Sigmoid colon (tissue), 7 donors: ENCODE measurements around the gene NR1H4. TPM values are rescaled to one million over a fixed set of nuclear protein-coding genes. Genes with fewer than 3 reads are reported as not detected.

Experiments
- DNase-seq: peaks from one replicate; pipeline ENCODE4 v3.0.0-alpha.2; 2019
- H3K27ac ChIP-seq, 4 donors: fragments of 200-600 bp; sonication (generic); one replicate each; pipeline ENCODE4 v1.5.1; 2016 to 2019; ENCODE audit warnings: mild to moderate bottlenecking in 1 of 4
- H3K27me3 ChIP-seq, 3 donors: fragments of 200-600 bp; sonication (generic); one replicate each; pipeline ENCODE4 v1.5.1; 2019; ENCODE audit warnings: mild to moderate bottlenecking in 1 of 3
- H3K36me3 ChIP-seq, 4 donors: fragments of 200-600 bp; sonication (generic); one replicate each; pipeline ENCODE4 v1.5.1; 2016 to 2019
- H3K4me1 ChIP-seq, 4 donors: fragments of 200-600 bp; sonication (generic); one replicate each; pipeline ENCODE4 v1.5.1; 2017 to 2019
- H3K4me3 ChIP-seq, 4 donors: fragments of 200-600 bp; sonication (generic); one replicate each; pipeline ENCODE4 v1.5.1; 2017 to 2019; ENCODE audit warnings: mild to moderate bottlenecking in 2 of 4, moderate library complexity in 1 of 4
- H3K9me3 ChIP-seq, 4 donors: fragments of 200-600 bp in 3 of 4; sonication (generic) in 3 of 4; one replicate each; pipeline versions ENCODE4 v1.5.1 to v1.6.1; 2013 to 2019
- CTCF ChIP-seq, 4 experiments: fragments of 450-650 bp in 3 of 4; fragments of 200-600 bp in 1 of 4; IDR thresholded peaks; one replicate each; pipeline ENCODE4 v1.5.1; 2016 to 2019; ENCODE audit warnings: antibody characterized with exemption in 4 of 4, mild to moderate bottlenecking in 3 of 4, moderate library complexity in 2 of 4
- EP300 ChIP-seq, 4 donors: sonication (generic); formaldehyde crosslinking; IDR thresholded peaks; one replicate each; pipeline ENCODE4 v1.6.1; 2017; ENCODE audit warnings: antibody characterized with exemption in 4 of 4
- POLR2A ChIP-seq, 2 donors: fragments of 450-650 bp; IDR thresholded peaks; one replicate each; pipeline ENCODE4 v1.6.1; 2016; ENCODE audit warnings: antibody characterized with exemption in 2 of 2, mild to moderate bottlenecking in 2 of 2, moderate library complexity in 2 of 2
- POLR2AphosphoS5 ChIP-seq, 4 donors: sonication (generic); formaldehyde crosslinking; IDR thresholded peaks; one replicate each; pipeline ENCODE4 v1.6.1; 2017; ENCODE audit warnings: antibody characterized with exemption in 4 of 4
- WGBS, 2 donors: extraction: QIAGEN DNeasy Blood & Tissue Kit; methylation state at CpG; one replicate each; pipeline ENCODE4 v1.1.7; 2013; 5-methylcytosine and 5-hydroxymethylcytosine counted together
- intact Hi-C: fragments of 100-400 bp; cut with DNase I; formaldehyde crosslinking; loops from one replicate; pipeline ENCODE4 v1.15.1; 2023
- polyA plus RNA-seq, 3 donors: library from polyadenylated mRNA; stranded (reverse); fragments of 200-250 nt; gene quantifications; one replicate each; pipeline ENCODE4 v1.2.3, GENCODE V29; 2013
- total RNA-seq, 4 donors: library from RNA; depleted of rRNA; stranded (reverse); fragments of >200 nt; gene quantifications; one replicate each; pipeline ENCODE4 v1.1.0, GENCODE V29; 2016
- donor health status: healthy with polysubstance abuse.
- donor health status: Bipolar disorder and iron deficiency.
- donor health status: healthy.

NR1H4 gene
- total and polyA plus RNA-seq, 7 donors: 4.5 to 43.9 (median 9.6) TPM; not detected in 4

DNA sequence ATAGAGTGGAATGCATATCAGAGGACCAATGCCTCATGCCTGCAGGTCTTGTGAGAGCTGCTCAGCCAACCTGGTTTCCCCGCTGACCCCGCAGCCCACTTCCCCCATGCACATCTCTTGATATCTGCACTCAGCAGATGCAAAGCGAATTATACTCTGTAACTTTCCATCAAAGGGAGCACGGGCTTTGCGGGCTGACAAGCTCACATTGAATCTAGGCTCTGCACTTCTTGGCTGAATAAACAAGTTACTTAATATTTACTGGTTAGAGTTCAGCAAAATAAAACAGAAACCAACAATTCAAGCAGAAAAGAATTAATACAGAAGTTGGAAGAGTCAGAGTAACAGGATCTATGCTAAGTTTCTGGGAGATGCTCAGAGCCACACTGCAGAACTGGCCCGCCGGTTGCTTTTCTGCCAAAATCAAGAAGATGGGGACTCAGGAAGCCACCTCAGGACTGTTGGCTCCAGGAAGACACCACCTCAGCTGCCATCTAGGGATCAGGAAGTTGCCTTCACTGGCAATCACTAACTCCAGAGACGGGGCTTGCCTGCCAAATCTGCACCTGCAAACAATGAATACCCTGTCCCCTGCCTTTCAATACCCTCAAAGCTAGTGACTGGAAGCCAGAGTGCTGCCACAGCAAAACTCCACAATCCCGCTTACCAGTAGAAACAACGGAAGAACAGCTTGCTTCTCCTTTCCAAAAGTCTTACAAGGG is 46.5 kb downstream of the NR1H4 start:
- H3K4me1 ChIP-seq: no peaks in the 10 kb centered on the region
- no peak for DNase-seq
- no peak overlapping the region for H3K27ac ChIP-seq
- no peaks in the 10 kb centered on the region for H3K36me3 ChIP-seq
- H3K4me3 ChIP-seq: no peak overlapping the region
- TF ChIP-seq CTCF (IDR thresholded peaks at IDR 0.05): no peak
- no peak for TF ChIP-seq POLR2A (IDR thresholded peaks at IDR 0.05)
- TF ChIP-seq EP300 (IDR thresholded peaks at IDR 0.05): no peak
- no peak for TF ChIP-seq POLR2AphosphoS5 (IDR thresholded peaks at IDR 0.05)
- WGBS, 2 donors: 82 to 86% methylated on average over 10 of the region's 10 CpGs
- H3K9me3 ChIP-seq: no peaks in the 10 kb centered on the region
- H3K27me3 ChIP-seq: no peaks in the 10 kb centered on the region
- intact Hi-C loops: no loop called here

GRCh38 chr12:100521958-100522357 is 48.3 kb downstream of the NR1H4 start:
- Histone ChIP-seq H3K4me1 (no peaks in the 10 kb centered on the region), H3K4me3 (no peak overlapping the region), H3K36me3 (no peaks in the 10 kb centered on the region), H3K27me3 (no peaks in the 10 kb centered on the region), H3K9me3 (no peaks in the 10 kb centered on the region), H3K27ac (no peak overlapping the region)
- WGBS, 2 donors: 75 to 82% methylated on average over 1 of the region's 1 CpG
- TF ChIP-seq POLR2AphosphoS5 (IDR thresholded peaks at IDR 0.05): no peak
- no peak for TF ChIP-seq POLR2A (IDR thresholded peaks at IDR 0.05)
- TF ChIP-seq CTCF (IDR thresholded peaks at IDR 0.05): no peak
- TF ChIP-seq EP300 (IDR thresholded peaks at IDR 0.05): no peak
- no peak for DNase-seq
- intact Hi-C loops: no loop called here

DNA sequence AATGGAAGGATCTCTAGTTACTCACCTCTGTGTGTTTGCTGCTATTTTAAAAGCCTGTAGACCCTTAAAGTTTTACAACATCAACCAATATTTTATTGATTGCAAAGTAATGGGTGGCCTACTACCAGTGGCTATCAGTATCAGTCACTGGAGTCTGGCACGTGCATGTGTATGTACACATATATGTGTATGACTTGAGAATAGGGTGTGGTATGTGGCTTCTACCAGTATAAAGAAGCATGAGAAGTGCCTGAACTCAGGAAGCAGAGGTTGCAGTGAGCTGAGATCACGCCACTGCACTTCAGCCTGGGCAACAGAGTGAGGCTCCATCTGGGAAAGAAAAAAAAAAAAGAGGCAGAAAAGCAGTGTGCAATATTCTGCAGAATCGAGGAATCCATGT is 54.4 kb downstream of the NR1H4 start:
- TF ChIP-seq CTCF (IDR thresholded peaks at IDR 0.05): no peak
- no peak for TF ChIP-seq POLR2A (IDR thresholded peaks at IDR 0.05)
- no peak for TF ChIP-seq POLR2AphosphoS5 (IDR thresholded peaks at IDR 0.05)
- no peak for TF ChIP-seq EP300 (IDR thresholded peaks at IDR 0.05)
- Histone ChIP-seq H3K4me3 (no peak overlapping the region), H3K36me3 (no peaks in the 10 kb centered on the region), H3K4me1 (no peaks in the 10 kb centered on the region), H3K9me3 (no peaks in the 10 kb centered on the region), H3K27ac (no peak overlapping the region), H3K27me3 (no peaks in the 10 kb centered on the region)
- intact Hi-C loops: no loop called here
- WGBS, 2 donors: 75 to 87% methylated on average over 3 of the region's 3 CpGs
- no peak for DNase-seq

GRCh38 chr12:100528471-100529127 is 54.9 kb downstream of the NR1H4 start:
- TF ChIP-seq POLR2A (IDR thresholded peaks at IDR 0.05): no peak
- no peak for TF ChIP-seq CTCF (IDR thresholded peaks at IDR 0.05)
- TF ChIP-seq EP300 (IDR thresholded peaks at IDR 0.05): no peak
- TF ChIP-seq POLR2AphosphoS5 (IDR thresholded peaks at IDR 0.05): no peak
- no peaks in the 10 kb centered on the region for H3K36me3 ChIP-seq
- no peak overlapping the region for H3K4me3 ChIP-seq
- no peaks in the 10 kb centered on the region for H3K4me1 ChIP-seq
- WGBS, 2 donors: 58 to 85% methylated on average over 1 of the region's 1 CpG
- no peak overlapping the region for H3K27ac ChIP-seq
- no peaks in the 10 kb centered on the region for H3K9me3 ChIP-seq
- DNase-seq: no peak
- intact Hi-C loops: no loop called here
- no peaks in the 10 kb centered on the region for H3K27me3 ChIP-seq
